ENCODE data around the gene FKBP10. TPM values are rescaled to one million over a fixed set of nuclear protein-coding genes. Genes with fewer than 3 reads are reported as not detected.

Gene FKBP10
- total and polyA plus RNA-seq, 9 of the 15 experiments (the other 6 are each of a cell fraction or from before 2014, with no cell fraction given), result 0.03 to 3.0 (median 1.4) TPM; not detected in 1

- Histone ChIP-seq H3K4me2 (ENCODE audit: insufficient read depth, low read length) (no peak overlapping the region), H2AFZ (ENCODE audit: low read depth, low read length) (no peak overlapping the region), H3K36me3 (ENCODE audit: control insufficient read depth, insufficient read depth, low read length) (no peaks in the 10 kb centered on the region), H3K4me1 (replicated peaks in 1 of 2; ENCODE audit: control insufficient read depth in 2 of 2, insufficient read depth in 2 of 2, low read length in 2 of 2) (peaks cover 45 to 54% of the 10 kb centered on the region in 2 experiments), H3K27ac (ENCODE audit: extremely low read depth, low read depth, low read length) (no peak overlapping the region), H3K9ac (ENCODE audit: insufficient read depth in 1 of 2, low read depth in 2 of 2, low read length in 2 of 2) (no peak overlapping the region; a peak in 1 of 4 replicates), H3K9me3 (replicated peaks; ENCODE audit: control insufficient read depth, insufficient read depth, low read depth, low read length) (no peaks in the 10 kb centered on the region), H3K9me1 (ENCODE audit: control insufficient read depth, insufficient read depth, low read length) (no peaks in the 10 kb centered on the region), H3K79me2 (ENCODE audit: control insufficient read depth, insufficient read depth, low read length) (no peaks in the 10 kb centered on the region), H4K20me1 (replicated peaks; ENCODE audit: control insufficient read depth, insufficient read depth, low read length) (no peaks in the 10 kb centered on the region), H3K27me3 (ENCODE audit: control insufficient read depth in 2 of 2, insufficient read depth in 2 of 2, low read length in 2 of 2) (no peaks in the 10 kb centered on the region), H3K4me3 (no peak overlapping the region)
- CTCF ChIA-PET (ENCODE audit: low intra/inter-chr PET ratio), result no interaction called here
- BruUV-seq (replicated peaks), result no TSS peak
- in situ Hi-C loops (cut with MboI), result no loop called here
- no peak for TF ChIP-seq CBFB (CRISPR knock-in tag; IDR thresholded peaks at IDR 0.05)
- peak; percentile 86 for TF ChIP-seq ZNF24 (IDR thresholded peaks at IDR 0.05)
- peak; percentile 26; the same call in 1 of the 2 replicates for TF ChIP-seq ZNF512 (tag; IDR thresholded peaks at IDR 0.05)
- POLR2A ChIA-PET, result no interaction called here
- ATAC-seq (no peak), FAIRE-seq (no peak), DNase-seq (ENCODE audit: extremely low read depth in 1 of 4, low spot score in 3 of 4) (no peak)
- intact Hi-C loops (cut with micrococcal nuclease), result no loop called here
- WGBS (ENCODE audit: insufficient coverage, low coverage, missing lambda C conversion rate), result 80% methylated on average over 3 of the region's 3 CpGs
Observed at GRCh38 chr17:41797377-41797776, 15.4 kb upstream of the FKBP10 start.

GRCh38 chr17:41799366-41799765 is 13.4 kb upstream of the FKBP10 start:
- Histone ChIP-seq H3K9ac (ENCODE audit: insufficient read depth in 1 of 2, low read depth in 2 of 2, low read length in 2 of 2) (peak overlapping the region in 1 of 2 experiments; percentile 36; a peak in 1 of 4 replicates), H3K9me1 (ENCODE audit: control insufficient read depth, insufficient read depth, low read length) (no peaks in the 10 kb centered on the region), H3K9me3 (replicated peaks; ENCODE audit: control insufficient read depth, insufficient read depth, low read depth, low read length) (no peaks in the 10 kb centered on the region), H2AFZ (ENCODE audit: low read depth, low read length) (no peak overlapping the region), H3K79me2 (ENCODE audit: control insufficient read depth, insufficient read depth, low read length) (no peaks in the 10 kb centered on the region), H3K4me3 (no peak overlapping the region), H3K36me3 (ENCODE audit: control insufficient read depth, insufficient read depth, low read length) (no peaks in the 10 kb centered on the region), H3K27ac (ENCODE audit: extremely low read depth, low read depth, low read length) (no peak overlapping the region), H4K20me1 (replicated peaks; ENCODE audit: control insufficient read depth, insufficient read depth, low read length) (no peaks in the 10 kb centered on the region), H3K4me2 (ENCODE audit: insufficient read depth, low read length) (no peak overlapping the region), H3K27me3 (ENCODE audit: control insufficient read depth in 2 of 2, insufficient read depth in 2 of 2, low read length in 2 of 2) (no peaks in the 10 kb centered on the region), H3K4me1 (replicated peaks in 1 of 2; ENCODE audit: control insufficient read depth in 2 of 2, insufficient read depth in 2 of 2, low read length in 2 of 2) (peaks cover 28 to 49% of the 10 kb centered on the region in 2 experiments)
- intact Hi-C loops (cut with micrococcal nuclease) (no loop called here), in situ Hi-C loops (cut with MboI) (no loop called here)
- DNase-seq (ENCODE audit: extremely low read depth in 1 of 4, low spot score in 3 of 4) (no peak), FAIRE-seq (no peak), ATAC-seq (no peak)
- ChIA-PET POLR2A (interaction anchor here (0.5 to 1.4 kb wide), 4 partner anchors 14 to 108 kb away, joined by 3 to 7 read pairs (median 3); no protein-coding TSS in a partner anchor), CTCF (ENCODE audit: low intra/inter-chr PET ratio) (no interaction called here)
- WGBS (ENCODE audit: insufficient coverage, low coverage, missing lambda C conversion rate), result 76% methylated on average over 4 of the region's 8 CpGs
- BruUV-seq (replicated peaks), result no TSS peak
- no peak for TF ChIP-seq SMARCA4 (IDR thresholded peaks at IDR 0.05)
- TF ChIP-seq RBM17 (IDR thresholded peaks at IDR 0.05; ENCODE audit: borderline replicate concordance, low read depth, low read length), result no peak
- TF ChIP-seq MNT (conservative IDR thresholded peaks at IDR 0.05), result no peak
- no peak for TF ChIP-seq ZNF507 (tag; conservative IDR thresholded peaks at IDR 0.05)
- TF ChIP-seq GABPA (tag; conservative IDR thresholded peaks at IDR 0.05; ENCODE audit: low read depth), result no peak
- no peak for TF ChIP-seq HOXB6 (CRISPR knock-in tag; IDR thresholded peaks at IDR 0.05; ENCODE audit: borderline replicate concordance)
- TF ChIP-seq ZNF316 (IDR thresholded peaks at IDR 0.05), result no peak
- TF ChIP-seq CTBP1 (IDR thresholded peaks at IDR 0.05; ENCODE audit: borderline replicate concordance), result no peak
- TF ChIP-seq MTA1 (IDR thresholded peaks at IDR 0.05; ENCODE audit: borderline replicate concordance), result no peak
- no peak for TF ChIP-seq ZNF277 (CRISPR knock-in tag; IDR thresholded peaks at IDR 0.05; ENCODE audit: borderline replicate concordance)
- TF ChIP-seq ZNF436 (CRISPR knock-in tag; IDR thresholded peaks at IDR 0.05), result no peak

Data from K562 (cell line).